ENCODE measurements around the gene LENG8.

DNA sequence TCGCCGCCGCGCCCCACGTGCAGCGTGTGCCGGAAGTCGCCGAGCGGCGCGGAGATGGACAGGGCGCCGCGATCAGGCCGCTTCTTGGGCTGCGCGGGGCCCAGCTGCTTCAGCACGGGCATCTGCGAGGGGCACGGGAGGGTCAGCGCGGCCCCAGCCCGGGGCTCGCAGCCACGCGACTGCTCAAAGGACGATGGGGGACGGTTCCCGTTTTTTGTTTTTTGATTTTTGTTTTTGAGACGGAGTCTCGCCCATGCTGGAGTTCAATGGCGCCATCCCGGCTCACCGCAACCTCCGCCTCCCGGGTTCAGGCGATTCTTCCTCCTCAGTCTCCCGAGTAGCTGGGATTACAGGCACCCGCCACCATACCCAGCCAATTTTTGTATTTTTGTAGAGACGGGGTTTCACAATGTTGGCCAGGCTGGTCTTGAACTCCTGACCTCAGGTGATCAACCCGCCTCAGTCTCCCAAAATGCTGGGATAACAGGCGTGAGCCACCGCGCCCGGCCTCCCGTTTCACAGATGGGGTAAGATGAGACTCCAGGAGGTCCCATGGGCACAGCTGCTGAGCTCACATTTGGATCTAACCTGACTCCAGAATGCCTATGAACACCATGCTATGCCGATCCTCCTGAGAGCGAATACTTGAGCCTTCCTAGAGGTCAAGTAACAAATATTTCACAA lies 16.6 kb downstream of the LENG8 start:
- TF ChIP-seq POLR2A (IDR thresholded peaks at IDR 0.05): no peak
- TF ChIP-seq, protein P1, sequence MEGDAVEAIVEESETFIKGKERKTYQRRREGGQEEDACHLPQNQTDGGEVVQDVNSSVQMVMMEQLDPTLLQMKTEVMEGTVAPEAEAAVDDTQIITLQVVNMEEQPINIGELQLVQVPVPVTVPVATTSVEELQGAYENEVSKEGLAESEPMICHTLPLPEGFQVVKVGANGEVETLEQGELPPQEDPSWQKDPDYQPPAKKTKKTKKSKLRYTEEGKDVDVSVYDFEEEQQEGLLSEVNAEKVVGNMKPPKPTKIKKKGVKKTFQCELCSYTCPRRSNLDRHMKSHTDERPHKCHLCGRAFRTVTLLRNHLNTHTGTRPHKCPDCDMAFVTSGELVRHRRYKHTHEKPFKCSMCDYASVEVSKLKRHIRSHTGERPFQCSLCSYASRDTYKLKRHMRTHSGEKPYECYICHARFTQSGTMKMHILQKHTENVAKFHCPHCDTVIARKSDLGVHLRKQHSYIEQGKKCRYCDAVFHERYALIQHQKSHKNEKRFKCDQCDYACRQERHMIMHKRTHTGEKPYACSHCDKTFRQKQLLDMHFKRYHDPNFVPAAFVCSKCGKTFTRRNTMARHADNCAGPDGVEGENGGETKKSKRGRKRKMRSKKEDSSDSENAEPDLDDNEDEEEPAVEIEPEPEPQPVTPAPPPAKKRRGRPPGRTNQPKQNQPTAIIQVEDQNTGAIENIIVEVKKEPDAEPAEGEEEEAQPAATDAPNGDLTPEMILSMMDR (IDR thresholded peaks at IDR 0.05): no peak

Data from adrenal gland (tissue), 5 donors.